Measurements from ENCODE around the gene CELSR1.

CELSR1 gene

DNA sequence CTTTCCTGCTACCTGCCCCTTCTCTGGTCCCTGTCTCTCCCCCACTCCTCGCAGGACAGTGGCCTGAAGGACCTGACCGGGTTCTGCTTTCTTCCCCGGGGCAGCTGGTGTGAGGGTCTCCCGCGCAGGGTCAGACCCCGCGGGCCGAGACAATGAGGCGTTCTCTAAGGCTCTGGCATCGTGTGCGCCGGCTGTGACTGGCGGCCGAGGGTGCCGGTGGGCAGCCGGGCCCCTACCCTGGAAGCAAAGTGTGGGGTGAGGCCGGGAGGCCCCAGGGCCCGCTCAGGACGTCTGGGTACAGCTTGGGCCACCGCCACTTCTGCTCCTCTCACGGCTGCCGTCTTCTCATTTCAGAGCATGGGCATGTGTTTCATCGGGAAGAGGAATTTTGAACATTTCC is 185.7 kb downstream of the CELSR1 start:
- TF ChIP-seq, protein P1, sequence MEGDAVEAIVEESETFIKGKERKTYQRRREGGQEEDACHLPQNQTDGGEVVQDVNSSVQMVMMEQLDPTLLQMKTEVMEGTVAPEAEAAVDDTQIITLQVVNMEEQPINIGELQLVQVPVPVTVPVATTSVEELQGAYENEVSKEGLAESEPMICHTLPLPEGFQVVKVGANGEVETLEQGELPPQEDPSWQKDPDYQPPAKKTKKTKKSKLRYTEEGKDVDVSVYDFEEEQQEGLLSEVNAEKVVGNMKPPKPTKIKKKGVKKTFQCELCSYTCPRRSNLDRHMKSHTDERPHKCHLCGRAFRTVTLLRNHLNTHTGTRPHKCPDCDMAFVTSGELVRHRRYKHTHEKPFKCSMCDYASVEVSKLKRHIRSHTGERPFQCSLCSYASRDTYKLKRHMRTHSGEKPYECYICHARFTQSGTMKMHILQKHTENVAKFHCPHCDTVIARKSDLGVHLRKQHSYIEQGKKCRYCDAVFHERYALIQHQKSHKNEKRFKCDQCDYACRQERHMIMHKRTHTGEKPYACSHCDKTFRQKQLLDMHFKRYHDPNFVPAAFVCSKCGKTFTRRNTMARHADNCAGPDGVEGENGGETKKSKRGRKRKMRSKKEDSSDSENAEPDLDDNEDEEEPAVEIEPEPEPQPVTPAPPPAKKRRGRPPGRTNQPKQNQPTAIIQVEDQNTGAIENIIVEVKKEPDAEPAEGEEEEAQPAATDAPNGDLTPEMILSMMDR (IDR thresholded peaks at IDR 0.05; ENCODE audit: insufficient read depth, low read length), result no peak
- TF ChIP-seq, protein P2, sequence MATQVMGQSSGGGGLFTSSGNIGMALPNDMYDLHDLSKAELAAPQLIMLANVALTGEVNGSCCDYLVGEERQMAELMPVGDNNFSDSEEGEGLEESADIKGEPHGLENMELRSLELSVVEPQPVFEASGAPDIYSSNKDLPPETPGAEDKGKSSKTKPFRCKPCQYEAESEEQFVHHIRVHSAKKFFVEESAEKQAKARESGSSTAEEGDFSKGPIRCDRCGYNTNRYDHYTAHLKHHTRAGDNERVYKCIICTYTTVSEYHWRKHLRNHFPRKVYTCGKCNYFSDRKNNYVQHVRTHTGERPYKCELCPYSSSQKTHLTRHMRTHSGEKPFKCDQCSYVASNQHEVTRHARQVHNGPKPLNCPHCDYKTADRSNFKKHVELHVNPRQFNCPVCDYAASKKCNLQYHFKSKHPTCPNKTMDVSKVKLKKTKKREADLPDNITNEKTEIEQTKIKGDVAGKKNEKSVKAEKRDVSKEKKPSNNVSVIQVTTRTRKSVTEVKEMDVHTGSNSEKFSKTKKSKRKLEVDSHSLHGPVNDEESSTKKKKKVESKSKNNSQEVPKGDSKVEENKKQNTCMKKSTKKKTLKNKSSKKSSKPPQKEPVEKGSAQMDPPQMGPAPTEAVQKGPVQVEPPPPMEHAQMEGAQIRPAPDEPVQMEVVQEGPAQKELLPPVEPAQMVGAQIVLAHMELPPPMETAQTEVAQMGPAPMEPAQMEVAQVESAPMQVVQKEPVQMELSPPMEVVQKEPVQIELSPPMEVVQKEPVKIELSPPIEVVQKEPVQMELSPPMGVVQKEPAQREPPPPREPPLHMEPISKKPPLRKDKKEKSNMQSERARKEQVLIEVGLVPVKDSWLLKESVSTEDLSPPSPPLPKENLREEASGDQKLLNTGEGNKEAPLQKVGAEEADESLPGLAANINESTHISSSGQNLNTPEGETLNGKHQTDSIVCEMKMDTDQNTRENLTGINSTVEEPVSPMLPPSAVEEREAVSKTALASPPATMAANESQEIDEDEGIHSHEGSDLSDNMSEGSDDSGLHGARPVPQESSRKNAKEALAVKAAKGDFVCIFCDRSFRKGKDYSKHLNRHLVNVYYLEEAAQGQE (IDR thresholded peaks at IDR 0.05; ENCODE audit: insufficient replicate concordance, low read depth), result no peak
- TF ChIP-seq SPI1 (IDR thresholded peaks at IDR 0.05; ENCODE audit: borderline replicate concordance, low read depth), result no peak
- no peak for TF ChIP-seq GABPA (IDR thresholded peaks at IDR 0.05; ENCODE audit: low read depth)
- no peak for TF ChIP-seq POLR2AphosphoS5 (IDR thresholded peaks at IDR 0.05; ENCODE audit: low read depth)
- no peak overlapping the region for H3K27ac ChIP-seq (replicated peaks)
- DNase-seq (ENCODE audit: low read depth in 1 of 2, low spot score in 1 of 2), result no peak
- H3K27me3 ChIP-seq (ENCODE audit: insufficient read depth, poor library complexity, severe bottlenecking), result no peaks in the 10 kb centered on the region
- H3K4me3 ChIP-seq (replicated peaks; ENCODE audit: insufficient read depth, low read length), result no peak overlapping the region

DNA sequence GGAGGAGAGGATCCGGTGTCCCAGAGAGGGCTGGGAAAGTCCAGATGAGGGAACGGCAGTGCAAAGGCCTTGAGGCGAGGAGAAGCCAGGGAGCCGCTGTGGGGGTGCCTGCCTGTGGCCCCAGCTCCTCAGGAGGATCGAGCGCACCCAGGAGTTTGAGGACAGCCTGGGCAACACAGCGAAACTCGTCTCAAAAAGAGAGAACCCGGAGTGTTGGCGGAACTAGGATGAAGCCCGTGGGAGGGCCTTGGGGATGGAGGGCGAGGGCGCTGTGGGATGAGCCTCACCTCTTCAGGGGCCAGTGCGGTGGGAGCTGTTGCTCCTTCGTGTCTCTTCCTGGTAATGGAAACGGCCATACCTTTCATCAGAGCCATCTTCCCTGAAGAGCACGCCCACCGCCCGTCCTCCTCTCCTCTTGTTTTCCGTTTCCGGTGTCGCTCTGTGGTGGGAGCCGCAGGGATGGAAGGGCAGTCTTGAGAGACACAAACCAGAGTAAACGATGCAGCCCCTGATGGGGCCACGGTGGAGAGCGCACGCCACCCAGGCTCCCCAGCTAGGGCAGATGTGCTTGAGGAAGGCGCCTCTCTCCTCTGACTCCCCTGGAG is 186.2 kb downstream of the CELSR1 start:
- no peak overlapping the region for H3K27ac ChIP-seq (replicated peaks)

DNA sequence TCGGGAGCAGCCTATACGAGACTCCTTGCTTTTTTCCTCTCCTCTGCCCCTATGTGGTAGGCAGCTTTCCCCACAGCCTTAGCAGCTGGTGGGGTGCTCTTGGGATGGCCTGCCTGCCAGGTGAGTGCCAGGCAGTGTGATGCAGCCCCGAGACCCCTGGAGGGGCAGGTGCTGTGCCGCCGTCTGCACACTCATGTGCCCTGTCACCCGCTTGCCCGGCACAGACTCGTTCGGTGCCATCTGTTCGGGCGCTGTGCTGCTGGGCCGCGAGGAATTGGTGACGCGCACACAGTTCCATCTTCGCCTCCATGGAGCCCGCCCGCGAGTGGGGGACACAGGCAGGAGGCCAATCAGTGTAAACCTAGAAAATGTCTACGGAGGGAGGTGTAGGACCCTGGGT is 186.8 kb downstream of the CELSR1 start:
- no peak overlapping the region for H3K27ac ChIP-seq (replicated peaks)
- no peaks in the 10 kb centered on the region for H3K27me3 ChIP-seq (ENCODE audit: insufficient read depth, poor library complexity, severe bottlenecking)
- no peak overlapping the region for H3K4me3 ChIP-seq (replicated peaks; ENCODE audit: insufficient read depth, low read length)
- no peak for TF ChIP-seq GABPA (IDR thresholded peaks at IDR 0.05; ENCODE audit: low read depth)
- TF ChIP-seq POLR2AphosphoS5 (IDR thresholded peaks at IDR 0.05; ENCODE audit: low read depth), result no peak
- TF ChIP-seq, protein P1 (IDR thresholded peaks at IDR 0.05; ENCODE audit: insufficient read depth, low read length), result no peak
- TF ChIP-seq, protein P2 (IDR thresholded peaks at IDR 0.05; ENCODE audit: insufficient replicate concordance, low read depth), result no peak
- TF ChIP-seq SPI1 (IDR thresholded peaks at IDR 0.05; ENCODE audit: borderline replicate concordance, low read depth), result no peak
- no peak for DNase-seq (ENCODE audit: low read depth in 1 of 2, low spot score in 1 of 2)

More for the DNA sequence above, 186.2 kb downstream of the CELSR1 start:
- Histone ChIP-seq H3K4me3 (replicated peaks; ENCODE audit: insufficient read depth, low read length) (no peak overlapping the region), H3K27me3 (ENCODE audit: insufficient read depth, poor library complexity, severe bottlenecking) (no peaks in the 10 kb centered on the region)
- no peak for DNase-seq (ENCODE audit: low read depth in 1 of 2, low spot score in 1 of 2)
- TF ChIP-seq SPI1 (IDR thresholded peaks at IDR 0.05; ENCODE audit: borderline replicate concordance, low read depth) (no peak), POLR2AphosphoS5 (IDR thresholded peaks at IDR 0.05; ENCODE audit: low read depth) (no peak)
- TF ChIP-seq, protein P1 (IDR thresholded peaks at IDR 0.05; ENCODE audit: insufficient read depth, low read length), result no peak
- TF ChIP-seq, protein P2 (IDR thresholded peaks at IDR 0.05; ENCODE audit: insufficient replicate concordance, low read depth), result no peak
